Ishikawa (cell line): Measurements from ENCODE around the gene ACAA1.

ENCODE experiments used
- CREB1 ChIP-seq: IDR thresholded peaks from 2 replicates; pipeline ENCODE4 v1.6.1; 2012; ENCODE audit warnings: low read depth
- EGR1 ChIP-seq: IDR thresholded peaks from 2 replicates; pipeline ENCODE4 v1.6.1; 2012
- EP300 ChIP-seq: IDR thresholded peaks from 2 replicates; pipeline ENCODE4 v1.6.1; 2012; ENCODE audit warnings: borderline replicate concordance
- FOXM1 ChIP-seq: IDR thresholded peaks from 2 replicates; pipeline ENCODE4 v1.6.1; 2012; ENCODE audit warnings: low read depth, borderline replicate concordance
- MAX ChIP-seq: IDR thresholded peaks from 2 replicates; pipeline ENCODE4 v1.6.1; 2012
- RAD21 ChIP-seq: IDR thresholded peaks from 2 replicates; pipeline ENCODE4 v1.6.1; 2012; ENCODE audit warnings: low read depth
- TAF1 ChIP-seq: IDR thresholded peaks from 2 replicates; pipeline ENCODE4 v1.6.1; 2012; ENCODE audit warnings: low read depth, mild to moderate bottlenecking
- TCF12 ChIP-seq: IDR thresholded peaks from 2 replicates; pipeline ENCODE4 v1.6.1; 2012; ENCODE audit warnings: low read depth
- USF1 ChIP-seq: IDR thresholded peaks from 2 replicates; pipeline ENCODE4 v1.6.1; 2012
- YY1 ChIP-seq: IDR thresholded peaks from 2 replicates; pipeline ENCODE4 v1.6.1; 2012; ENCODE audit warnings: low read depth
- ZBTB7A ChIP-seq: IDR thresholded peaks from 2 replicates; pipeline ENCODE4 v1.6.1; 2012; ENCODE audit warnings: low read depth
- TF ChIP-seq, protein P1 (sequence below): IDR thresholded peaks from 2 replicates; pipeline ENCODE4 v1.6.1; 2012; ENCODE audit warnings: low read depth, mild to moderate bottlenecking

GRCh38 chr3:38133209-38133556 lies 3.7 kb downstream of the ACAA1 start:
- TF ChIP-seq MAX (no peak), RAD21 (no peak), TCF12 (no peak), ZBTB7A (no peak), EGR1 (no peak), USF1 (no peak), TAF1 (no peak), EP300 (no peak), FOXM1 (no peak), YY1 (no peak), CREB1 (no peak)
- TF ChIP-seq, protein P1, sequence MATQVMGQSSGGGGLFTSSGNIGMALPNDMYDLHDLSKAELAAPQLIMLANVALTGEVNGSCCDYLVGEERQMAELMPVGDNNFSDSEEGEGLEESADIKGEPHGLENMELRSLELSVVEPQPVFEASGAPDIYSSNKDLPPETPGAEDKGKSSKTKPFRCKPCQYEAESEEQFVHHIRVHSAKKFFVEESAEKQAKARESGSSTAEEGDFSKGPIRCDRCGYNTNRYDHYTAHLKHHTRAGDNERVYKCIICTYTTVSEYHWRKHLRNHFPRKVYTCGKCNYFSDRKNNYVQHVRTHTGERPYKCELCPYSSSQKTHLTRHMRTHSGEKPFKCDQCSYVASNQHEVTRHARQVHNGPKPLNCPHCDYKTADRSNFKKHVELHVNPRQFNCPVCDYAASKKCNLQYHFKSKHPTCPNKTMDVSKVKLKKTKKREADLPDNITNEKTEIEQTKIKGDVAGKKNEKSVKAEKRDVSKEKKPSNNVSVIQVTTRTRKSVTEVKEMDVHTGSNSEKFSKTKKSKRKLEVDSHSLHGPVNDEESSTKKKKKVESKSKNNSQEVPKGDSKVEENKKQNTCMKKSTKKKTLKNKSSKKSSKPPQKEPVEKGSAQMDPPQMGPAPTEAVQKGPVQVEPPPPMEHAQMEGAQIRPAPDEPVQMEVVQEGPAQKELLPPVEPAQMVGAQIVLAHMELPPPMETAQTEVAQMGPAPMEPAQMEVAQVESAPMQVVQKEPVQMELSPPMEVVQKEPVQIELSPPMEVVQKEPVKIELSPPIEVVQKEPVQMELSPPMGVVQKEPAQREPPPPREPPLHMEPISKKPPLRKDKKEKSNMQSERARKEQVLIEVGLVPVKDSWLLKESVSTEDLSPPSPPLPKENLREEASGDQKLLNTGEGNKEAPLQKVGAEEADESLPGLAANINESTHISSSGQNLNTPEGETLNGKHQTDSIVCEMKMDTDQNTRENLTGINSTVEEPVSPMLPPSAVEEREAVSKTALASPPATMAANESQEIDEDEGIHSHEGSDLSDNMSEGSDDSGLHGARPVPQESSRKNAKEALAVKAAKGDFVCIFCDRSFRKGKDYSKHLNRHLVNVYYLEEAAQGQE, result no peak
